Neural crest cell (in vitro differentiated cells): Measurements from ENCODE around the gene FAN1. TPM values are rescaled to one million over a fixed set of nuclear protein-coding genes. Genes with fewer than 3 reads are reported as not detected.

Experiments used
- DNase-seq: peaks from one replicate; pipeline ENCODE4 v3.0.0; 2021; ENCODE audit warnings: low read depth, mixed read lengths, low spot score
- H3K27ac Mint-ChIP-seq: one replicate; pipeline ENCODE4 v1.8.0; 2021; ENCODE audit warnings: mild to moderate bottlenecking, mixed read lengths; ENCODE audit not compliant: unreplicated experiment
- H3K27me3 Mint-ChIP-seq: 2 replicates; pipeline ENCODE4 v1.8.0; 2021; ENCODE audit warnings: low read depth, mild to moderate bottlenecking, mixed read lengths
- H3K36me3 Mint-ChIP-seq: 2 replicates; pipeline ENCODE4 v1.8.0; 2021; ENCODE audit warnings: low read depth, mild to moderate bottlenecking, mixed read lengths
- H3K4me1 Mint-ChIP-seq: 2 replicates; pipeline ENCODE4 v1.8.0; 2021; ENCODE audit warnings: mixed read lengths
- H3K4me3 Mint-ChIP-seq: one replicate; pipeline ENCODE4 v1.8.0; 2021; ENCODE audit warnings: mild to moderate bottlenecking, mixed read lengths
- H3K9me3 Mint-ChIP-seq: 2 replicates; pipeline ENCODE4 v1.8.0; 2021; ENCODE audit warnings: mixed read lengths
- total RNA-seq: library from RNA; stranded (reverse); gene quantifications from 2 replicates; pipeline ENCODE4 v1.2.1, GENCODE V29; 2021
- TF ChIP-seq, protein P1 (sequence below): fragments of 200-600 bp; sonication (generic); conservative IDR thresholded peaks from 2 replicates; pipeline ENCODE4 v1.5.0; 2021; ENCODE audit warnings: antibody characterized with exemption, mild to moderate bottlenecking

The FAN1 gene
- total RNA-seq, 1 donor from 2014 or later: 24.1 TPM

DNA sequence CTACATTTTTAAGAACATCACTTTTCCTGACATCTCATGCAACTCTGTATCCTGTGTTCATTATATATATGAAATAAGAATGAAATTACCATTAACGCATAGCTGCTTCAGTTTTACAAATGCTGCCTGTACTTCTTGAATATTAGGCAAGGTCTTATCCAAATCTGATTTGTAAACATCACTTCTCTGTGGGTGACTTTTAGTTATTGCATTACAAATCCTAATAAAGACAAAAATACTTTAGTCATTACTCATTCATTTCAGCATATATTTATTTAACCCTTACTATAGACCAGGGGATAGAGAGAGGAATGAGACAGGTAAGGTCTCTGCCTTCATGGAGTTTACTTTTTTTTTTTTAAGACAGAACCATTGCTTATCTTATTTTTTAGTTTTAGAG, 51.0 kb downstream of the FAN1 start:
- Mint-ChIP-seq H3K4me3 (no peak overlapping the region), H3K27me3 (no peaks in the 10 kb centered on the region), H3K4me1 (peaks cover 7% of the 10 kb centered on the region), H3K27ac (no peak overlapping the region), H3K9me3 (no peaks in the 10 kb centered on the region), H3K36me3 (peaks cover 51% of the 10 kb centered on the region)
- no peak for DNase-seq
- TF ChIP-seq, protein P1, sequence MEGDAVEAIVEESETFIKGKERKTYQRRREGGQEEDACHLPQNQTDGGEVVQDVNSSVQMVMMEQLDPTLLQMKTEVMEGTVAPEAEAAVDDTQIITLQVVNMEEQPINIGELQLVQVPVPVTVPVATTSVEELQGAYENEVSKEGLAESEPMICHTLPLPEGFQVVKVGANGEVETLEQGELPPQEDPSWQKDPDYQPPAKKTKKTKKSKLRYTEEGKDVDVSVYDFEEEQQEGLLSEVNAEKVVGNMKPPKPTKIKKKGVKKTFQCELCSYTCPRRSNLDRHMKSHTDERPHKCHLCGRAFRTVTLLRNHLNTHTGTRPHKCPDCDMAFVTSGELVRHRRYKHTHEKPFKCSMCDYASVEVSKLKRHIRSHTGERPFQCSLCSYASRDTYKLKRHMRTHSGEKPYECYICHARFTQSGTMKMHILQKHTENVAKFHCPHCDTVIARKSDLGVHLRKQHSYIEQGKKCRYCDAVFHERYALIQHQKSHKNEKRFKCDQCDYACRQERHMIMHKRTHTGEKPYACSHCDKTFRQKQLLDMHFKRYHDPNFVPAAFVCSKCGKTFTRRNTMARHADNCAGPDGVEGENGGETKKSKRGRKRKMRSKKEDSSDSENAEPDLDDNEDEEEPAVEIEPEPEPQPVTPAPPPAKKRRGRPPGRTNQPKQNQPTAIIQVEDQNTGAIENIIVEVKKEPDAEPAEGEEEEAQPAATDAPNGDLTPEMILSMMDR: no peak

DNA sequence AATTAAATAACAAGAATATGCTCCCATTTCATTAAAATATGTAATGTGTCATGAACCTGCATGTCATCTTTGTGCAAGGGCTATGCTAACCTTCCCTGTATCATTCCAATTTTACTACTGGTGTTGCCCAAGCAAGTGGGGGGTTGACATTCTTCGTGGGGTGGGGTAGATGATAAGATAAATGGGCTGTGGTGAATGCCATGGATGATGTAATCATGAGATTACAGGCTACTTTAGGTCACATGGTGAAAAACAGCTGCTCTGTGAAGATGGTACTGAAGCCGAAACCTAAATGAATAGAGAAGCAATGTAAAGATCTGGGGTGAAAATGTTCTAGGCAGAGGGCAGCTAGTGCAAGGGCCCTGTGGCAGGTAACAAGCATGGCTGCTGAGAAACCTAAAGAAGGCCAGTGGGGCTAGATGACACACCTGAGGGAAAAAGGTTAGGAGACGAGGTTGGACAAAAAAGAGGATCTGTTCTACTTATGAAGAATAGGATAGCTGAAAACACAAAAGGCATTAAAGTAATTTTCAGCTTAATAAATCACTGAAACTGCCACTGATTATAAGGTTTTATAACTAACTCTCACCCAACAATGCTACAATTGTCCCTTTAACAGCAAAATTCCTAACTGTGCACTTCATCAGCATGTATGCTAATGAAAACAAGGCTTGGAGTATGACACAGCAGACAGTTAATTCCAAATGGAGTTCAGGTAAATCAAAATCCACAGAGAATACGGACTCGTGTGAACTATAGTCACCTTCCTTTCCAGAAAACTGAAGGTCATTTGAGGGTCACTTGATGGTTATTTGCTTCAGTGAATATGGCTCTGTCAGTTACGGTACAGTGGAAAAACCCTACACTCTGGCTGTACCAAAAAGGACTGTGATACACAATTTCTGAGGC, 52.8 kb downstream of the FAN1 start:
- no peaks in the 10 kb centered on the region for H3K9me3 Mint-ChIP-seq
- H3K27me3 Mint-ChIP-seq: no peaks in the 10 kb centered on the region
- peaks cover 44% of the 10 kb centered on the region for H3K36me3 Mint-ChIP-seq
- TF ChIP-seq, protein P1: no peak
- H3K4me1 Mint-ChIP-seq: peaks cover 7% of the 10 kb centered on the region
- DNase-seq: no peak
- no peak overlapping the region for H3K4me3 Mint-ChIP-seq
- no peak overlapping the region for H3K27ac Mint-ChIP-seq

DNA sequence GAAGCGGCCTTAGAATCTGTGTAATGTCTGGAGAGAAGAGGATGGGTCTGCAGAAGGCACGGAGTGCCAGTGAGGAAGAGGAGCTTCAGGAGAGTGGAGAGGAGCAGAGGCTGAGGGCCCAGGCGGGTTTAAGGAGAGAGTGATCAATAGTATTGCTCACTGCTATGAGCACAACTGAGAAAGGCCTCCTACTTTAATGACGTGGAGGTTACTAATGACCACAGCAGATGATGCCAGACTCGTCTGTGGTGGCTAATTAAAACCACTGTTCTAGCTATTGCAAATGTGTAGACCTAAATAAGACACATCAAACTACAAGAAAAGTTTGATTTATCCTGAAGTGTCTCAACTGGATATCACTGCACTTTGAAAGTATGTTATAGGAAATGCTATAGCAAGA, 54.5 kb downstream of the FAN1 start:
- DNase-seq: no peak
- no peak overlapping the region for H3K27ac Mint-ChIP-seq
- peaks cover 38% of the 10 kb centered on the region for H3K36me3 Mint-ChIP-seq
- H3K4me3 Mint-ChIP-seq: no peak overlapping the region
- TF ChIP-seq, protein P1: no peak
- H3K9me3 Mint-ChIP-seq: no peaks in the 10 kb centered on the region
- peaks cover 7% of the 10 kb centered on the region for H3K4me1 Mint-ChIP-seq
- no peaks in the 10 kb centered on the region for H3K27me3 Mint-ChIP-seq

DNA sequence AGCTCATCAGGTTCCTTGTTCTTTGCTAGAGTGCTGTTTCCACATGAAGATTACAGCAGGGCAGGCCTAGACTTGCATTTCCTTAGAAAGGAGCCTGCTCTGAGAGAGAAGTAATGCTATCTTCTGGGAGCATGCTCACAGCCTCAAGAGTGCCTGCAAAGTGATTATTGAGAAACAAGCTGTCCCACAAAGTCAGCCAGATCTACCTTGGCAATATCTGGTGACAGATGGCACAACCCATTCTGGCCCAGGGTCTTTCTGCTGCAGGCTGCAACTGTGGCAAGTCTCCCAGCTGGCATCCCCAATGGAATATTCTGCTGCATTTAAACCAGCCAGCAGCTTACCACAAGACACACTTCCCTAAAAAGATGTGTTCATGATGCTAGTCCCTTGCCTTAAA, 58.4 kb downstream of the FAN1 start:
- TF ChIP-seq, protein P1: no peak
- H3K9me3 Mint-ChIP-seq: no peaks in the 10 kb centered on the region
- no peaks in the 10 kb centered on the region for H3K27me3 Mint-ChIP-seq
- no peak for DNase-seq
- H3K27ac Mint-ChIP-seq: no peak overlapping the region
- H3K4me3 Mint-ChIP-seq: no peak overlapping the region
- peaks cover 21% of the 10 kb centered on the region for H3K36me3 Mint-ChIP-seq
- H3K4me1 Mint-ChIP-seq: no peaks in the 10 kb centered on the region

DNA sequence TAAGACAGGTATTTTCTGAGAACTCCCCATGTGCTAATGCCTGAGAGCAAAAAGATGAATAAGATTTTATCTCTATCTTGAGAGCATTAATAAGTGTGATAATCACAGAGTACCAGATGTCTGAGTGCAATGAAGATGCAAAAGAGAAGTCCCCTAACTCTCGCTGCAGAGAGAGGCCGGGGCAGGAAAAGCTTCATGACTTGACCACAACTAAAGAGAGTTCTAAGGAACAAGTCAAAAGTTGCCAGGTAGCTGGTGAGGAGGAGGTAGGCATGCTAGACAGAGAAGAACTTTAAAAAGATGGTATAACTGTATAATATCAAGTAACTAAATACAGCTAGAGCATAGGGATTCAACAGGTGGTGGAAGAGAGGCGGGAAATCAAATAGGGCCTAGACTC, 58.9 kb downstream of the FAN1 start:
- no peaks in the 10 kb centered on the region for H3K9me3 Mint-ChIP-seq
- DNase-seq: no peak
- H3K36me3 Mint-ChIP-seq: peaks cover 16% of the 10 kb centered on the region
- no peak overlapping the region for H3K4me3 Mint-ChIP-seq
- no peak overlapping the region for H3K27ac Mint-ChIP-seq
- no peaks in the 10 kb centered on the region for H3K4me1 Mint-ChIP-seq
- no peaks in the 10 kb centered on the region for H3K27me3 Mint-ChIP-seq
- TF ChIP-seq, protein P1: no peak
